NCI-H226 (cell line): ENCODE data around the gene C22orf15.

Source experiments
- DNase-seq: peaks from one replicate; pipeline ENCODE4 v3.0.0-alpha.2; 2015

Gene C22orf15

DNA sequence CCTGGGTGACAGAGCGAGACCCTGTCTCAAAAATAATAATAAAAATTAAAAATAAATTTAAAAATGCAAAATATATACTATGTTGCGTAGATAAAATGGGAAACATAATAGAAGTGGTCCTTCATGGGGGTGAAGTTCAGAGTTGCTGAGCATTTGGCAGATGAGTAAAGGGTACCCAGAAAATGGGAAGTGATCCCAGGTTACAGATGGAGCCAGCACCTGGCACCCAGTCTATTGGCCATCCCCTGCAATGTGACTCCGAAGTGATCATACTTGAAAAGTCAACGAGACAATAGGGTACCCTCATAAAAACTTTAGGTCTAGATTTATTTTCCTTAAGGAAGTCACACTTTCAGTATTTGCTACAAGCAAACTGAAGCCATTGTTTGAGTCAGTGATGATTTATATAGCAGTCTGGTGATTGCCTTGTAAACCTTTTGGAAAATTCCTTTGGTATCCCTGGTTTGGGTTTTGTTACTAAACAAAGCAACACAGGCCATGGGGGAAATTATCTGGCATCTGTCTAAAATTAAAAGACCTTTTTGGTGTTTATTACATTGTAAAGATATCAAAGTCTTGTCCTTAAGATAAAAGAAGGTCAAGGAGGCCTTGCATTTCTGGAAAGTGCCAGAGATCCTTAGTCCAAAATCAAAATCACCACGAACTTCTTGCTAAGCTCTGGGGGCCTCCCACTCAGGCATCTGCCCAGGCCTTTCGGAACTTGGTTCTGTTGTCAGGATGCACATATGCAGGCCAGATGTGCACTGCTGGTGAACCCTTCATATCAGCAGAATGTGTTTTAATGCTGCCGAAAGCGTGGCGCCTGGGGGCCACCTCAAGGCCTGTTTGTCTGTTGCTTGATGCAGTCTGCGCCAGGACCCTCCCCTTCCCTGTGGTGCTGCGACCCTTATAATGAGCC, 28.3 kb downstream of the C22orf15 start:
- no peak for DNase-seq

DNA sequence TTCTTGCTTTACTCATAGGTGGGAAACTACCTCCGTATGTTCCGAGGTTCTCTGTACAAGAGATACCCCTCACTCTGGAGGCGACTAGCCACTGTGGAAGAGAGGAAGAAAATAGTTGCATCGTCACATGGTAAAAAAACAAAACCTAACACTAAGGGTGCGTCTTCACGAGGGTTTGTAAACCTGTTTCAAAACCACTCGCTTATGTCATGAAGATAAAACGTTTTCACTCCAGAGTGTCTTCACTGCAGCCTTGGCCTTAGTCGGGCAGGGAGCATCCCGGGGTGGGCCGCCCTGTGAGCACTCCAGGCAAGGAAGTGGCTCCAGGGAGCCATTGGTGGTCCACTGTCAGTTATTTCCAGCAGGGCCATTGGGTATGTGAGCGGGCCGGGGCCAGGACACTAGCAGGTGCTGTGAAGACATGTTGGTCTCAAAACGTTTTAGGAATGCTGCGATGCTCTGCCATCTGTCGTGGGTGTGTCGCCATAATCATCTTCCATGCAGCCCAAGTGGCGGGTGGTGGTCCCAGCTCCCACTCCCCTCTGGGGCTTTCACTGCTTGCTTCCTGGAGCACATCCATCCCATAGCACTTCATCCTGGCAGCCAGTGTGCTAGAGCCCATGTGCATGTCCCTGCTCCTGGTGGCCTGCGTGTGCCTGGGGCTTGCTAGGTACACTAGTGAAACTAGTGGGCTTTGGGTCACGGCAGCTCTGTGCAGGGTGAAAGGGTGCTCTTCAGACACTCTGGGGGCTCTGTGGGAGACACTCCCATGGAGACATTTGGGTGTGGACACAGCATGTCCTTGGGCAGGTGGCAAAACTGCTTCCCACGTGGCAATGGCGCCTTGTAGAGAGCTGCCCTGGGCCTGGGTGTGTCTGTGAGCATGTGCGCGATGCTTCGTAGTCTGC, 29.2 kb downstream of the C22orf15 start:
- DNase-seq: no peak

DNA sequence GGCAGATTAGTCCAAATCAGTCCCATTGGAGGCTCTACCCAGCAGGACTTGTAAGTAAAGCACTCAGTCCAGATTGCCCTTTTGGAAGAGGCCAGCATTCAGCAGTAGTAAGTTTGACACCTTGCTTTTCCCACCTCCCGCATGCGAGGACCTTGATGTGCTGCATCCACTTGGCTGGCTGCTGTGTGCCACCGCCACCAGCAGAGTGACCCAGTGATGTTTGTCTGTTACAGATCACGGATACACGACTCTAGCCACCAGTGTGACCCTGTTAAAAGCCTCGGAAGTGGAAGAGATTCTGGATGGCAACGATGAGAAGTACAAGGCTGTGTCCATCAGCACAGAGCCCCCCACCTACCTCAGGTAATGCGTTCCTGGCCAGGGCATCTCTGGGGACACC, 30.5 kb downstream of the C22orf15 start:
- no peak for DNase-seq

DNA sequence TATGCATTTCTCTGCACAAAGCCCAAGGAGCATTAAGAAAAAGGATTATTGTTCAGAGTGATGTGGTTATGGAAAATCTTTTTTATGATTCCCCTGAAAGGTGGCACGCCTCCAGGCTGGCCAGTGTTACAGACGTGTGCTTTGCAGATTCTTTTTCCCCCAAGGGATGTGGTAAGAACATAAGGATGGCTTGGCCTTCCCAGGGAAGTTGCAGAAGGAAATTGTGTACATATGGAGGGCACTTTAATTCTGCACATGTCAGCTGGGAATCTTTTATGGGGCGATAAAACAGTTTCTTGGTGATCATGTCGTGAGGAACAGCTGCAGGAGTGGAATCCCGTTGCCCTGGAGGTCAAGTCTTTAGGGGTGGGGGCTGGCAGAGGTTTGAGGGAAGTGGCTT, 33.7 kb downstream of the C22orf15 start:
- no peak for DNase-seq

DNA sequence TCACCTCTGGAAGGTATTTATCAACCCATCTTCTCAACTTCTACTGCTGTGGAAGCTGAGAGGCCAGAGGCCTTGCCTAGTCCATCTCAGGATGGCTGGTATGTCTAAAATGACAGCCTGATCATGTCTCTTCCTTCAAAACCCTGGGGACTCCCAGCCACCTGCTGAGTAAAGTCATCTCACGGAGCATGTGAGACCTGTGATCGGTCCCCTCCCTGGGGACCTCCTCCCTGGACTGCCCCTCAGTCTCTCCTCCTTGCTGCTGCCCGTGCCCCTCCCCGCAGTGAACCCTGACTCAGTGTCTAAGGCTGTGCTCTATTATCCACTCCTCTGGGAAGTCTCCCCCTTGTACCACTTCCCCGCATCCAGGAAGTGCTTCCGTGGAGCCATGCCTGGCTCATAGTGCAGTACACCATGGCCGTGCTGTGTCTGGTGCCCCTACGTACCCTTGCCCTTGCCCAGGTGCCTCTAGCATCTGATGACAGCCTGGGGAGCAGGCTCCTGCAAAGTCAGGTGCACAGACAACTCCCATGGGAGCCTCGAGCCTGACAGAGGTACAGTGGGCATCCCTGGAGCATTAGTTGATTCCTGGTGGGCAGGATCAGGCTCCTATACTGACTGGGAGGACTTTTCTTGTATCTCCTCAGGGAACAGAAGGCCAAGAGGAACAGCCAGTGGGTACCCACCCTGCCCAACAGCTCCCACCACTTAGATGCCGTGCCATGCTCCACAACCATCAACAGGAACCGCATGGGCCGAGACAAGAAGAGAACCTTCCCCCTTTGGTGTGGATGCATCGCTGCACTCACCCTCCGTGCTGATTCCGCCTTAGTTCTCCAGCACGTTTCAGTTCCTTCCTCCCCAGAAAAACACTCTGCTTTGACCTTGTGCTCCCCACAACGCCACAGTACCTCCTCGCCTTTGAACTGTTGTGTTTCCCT, 37.8 kb downstream of the C22orf15 start:
- no peak for DNase-seq

DNA sequence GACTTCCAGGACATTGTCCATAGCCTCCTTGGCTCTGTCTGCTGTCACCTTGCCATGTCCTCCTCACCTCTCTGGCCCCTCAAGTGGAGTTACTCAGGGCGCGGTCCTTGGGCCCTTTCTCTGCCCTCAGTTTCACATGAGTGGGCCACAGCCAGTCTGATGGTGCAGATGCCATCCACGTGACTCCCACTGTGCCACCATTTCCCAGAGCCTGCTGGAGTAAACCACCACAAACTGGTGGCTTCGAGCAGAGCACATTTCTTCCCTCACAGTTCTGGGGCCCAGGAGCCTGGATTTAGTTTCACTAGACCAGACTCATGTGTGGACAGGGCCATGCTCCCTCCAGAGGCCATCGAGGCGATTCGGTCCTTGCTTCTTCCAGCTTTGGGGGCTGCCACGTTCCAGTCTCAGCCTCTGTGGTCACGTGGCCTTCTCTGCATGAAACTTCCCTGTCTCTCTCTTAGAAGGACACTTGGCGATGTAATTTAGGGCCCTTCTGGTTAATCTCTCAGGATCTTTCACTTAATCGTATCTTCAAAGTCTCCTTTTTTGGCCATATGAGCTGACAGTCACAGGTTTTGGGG, 38.5 kb downstream of the C22orf15 start:
- no peak for DNase-seq

DNA sequence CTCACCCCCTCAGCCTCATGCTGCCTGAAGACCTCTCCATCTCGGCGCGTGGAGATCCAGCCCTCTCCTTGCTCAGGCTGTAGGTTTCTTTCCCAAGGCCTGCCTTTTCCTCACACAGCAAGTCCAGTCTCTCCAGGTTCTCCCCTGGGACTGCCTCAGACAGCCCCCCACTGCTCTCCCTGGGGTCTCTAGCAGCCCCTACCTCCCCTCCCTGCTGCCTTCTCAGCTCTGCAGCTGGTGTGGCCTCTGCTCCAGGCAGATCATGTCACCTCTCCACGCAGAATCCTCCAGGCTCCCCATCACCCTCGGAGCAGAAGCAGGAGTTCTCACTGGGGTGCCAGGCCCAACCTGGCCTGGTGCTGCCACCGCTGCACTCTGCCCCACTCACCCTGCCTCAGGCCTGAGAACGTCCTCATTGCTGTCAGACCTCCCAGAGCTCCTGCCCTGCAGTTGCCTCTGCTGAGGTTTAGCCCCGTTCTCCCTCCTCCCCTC, 39.1 kb downstream of the C22orf15 start:
- DNase-seq: no peak

DNA sequence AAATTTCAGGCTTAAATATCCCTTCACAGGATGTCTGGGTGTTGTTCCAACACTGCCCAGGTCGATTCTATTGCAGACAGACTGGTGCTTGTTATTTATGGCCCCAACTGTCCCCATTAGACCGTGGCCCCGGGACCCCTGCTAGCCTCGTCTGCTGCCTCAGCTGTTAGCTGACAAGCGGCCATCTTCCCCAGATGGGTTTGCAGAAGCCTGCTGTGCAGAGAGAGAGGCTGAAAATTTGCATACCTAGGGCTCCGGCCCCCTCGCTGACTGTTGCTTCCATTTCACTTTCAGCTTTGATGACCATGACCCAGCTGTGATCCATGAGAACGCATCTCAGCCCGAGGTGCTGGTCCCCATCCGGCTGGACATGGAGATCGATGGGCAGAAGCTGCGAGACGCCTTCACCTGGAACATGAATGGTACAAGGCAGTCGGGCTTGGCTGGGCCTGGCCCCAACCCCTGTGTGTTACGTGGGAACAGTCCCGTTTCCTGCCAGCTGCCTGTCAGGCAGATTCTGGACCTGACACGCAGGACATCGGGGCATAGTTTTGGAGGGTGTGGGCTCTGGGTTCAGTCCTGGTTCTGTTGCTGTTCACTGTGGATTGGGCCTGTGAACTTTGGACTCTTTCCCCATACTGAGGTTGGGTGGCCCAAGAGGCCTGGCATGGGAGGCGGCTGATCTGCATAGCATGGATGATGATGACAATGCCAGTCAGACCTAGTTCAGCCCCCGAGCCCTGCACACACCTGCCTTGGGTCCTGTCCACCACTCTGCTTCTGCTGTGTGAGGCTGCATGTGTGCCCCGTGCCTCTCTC, 40.4 kb downstream of the C22orf15 start:
- no peak for DNase-seq

DNA sequence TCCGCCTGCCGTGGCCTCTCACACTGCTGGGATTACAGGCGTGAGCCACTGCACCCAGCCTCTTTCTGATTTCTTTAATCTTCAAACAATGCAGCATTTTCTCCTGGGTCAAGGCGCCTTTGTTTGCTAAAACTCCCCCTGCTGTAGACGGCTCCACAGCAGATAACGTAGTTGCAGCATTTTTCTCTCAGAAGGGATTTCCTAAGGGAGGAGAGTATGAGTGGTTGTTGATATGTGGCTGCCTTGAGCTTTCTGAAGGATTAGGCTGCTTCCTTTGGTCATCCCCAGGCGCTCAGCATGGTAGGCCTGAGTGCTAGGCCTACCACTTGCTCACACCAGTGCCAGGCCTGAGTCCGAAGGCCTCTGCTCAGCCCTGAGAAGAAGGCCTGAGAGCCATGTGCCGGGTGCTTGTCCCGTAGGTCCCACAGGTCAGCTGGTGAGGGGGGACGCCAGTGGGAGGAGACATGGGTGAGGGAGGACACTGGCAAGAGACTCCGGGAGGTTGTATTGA, 42.0 kb downstream of the C22orf15 start:
- DNase-seq: no peak

DNA sequence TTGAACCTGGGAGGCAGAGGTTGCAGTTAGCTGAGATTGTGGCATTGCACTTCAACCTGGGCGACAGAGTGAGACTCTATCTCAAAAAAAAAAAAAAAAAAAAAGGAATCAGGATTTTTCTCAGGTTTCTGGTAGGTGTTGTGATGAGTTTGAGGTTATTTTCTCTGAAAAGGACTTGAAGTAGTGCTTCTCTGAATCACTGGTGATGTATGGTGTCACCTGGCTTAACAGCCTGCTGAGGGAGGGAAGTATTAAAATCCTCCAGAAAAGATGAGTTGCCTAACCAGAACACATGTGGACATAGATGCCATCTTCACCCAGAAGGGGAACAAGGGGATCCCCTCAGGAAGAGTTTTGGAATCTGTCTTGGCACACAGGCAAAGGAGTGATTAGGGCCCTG, 44.0 kb downstream of the C22orf15 start:
- no peak for DNase-seq

DNA sequence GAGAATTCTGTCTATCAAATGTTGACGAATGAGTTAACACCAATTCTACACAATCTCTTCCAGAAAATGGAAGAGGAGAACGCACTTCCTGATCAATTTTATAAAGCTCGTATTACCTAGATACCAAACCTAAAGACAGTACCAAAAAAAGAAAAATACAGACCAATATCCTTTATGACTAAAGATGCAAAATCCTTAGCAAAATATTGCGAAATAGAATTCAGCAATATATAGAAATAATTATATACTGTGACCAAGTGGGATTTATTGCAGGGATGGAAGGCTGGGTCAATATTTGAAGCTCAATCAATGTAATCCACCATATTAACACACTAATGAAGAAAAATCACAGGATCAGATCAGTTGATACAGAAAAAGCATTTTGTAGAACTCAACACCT, 49.6 kb downstream of the C22orf15 start:
- DNase-seq: no peak
